Measurements from ENCODE around the gene ADGRB2.
A peak's percentile ranks its signal among the peaks of the same experiment; 100 is the strongest.
"Not testable (repeated sequence)": the region's sequence is repeated elsewhere in the genome, so short reads cannot be mapped to it uniquely, and the experiment has no call there.

ADGRB2 gene

GRCh38 chr1:31726715-31727114, 37.4 kb downstream of the ADGRB2 start:
- no peak for DNase-seq (ENCODE audit: low spot score)

- no peak for DNase-seq (ENCODE audit: low spot score)
Observed at GRCh38 chr1:31725777-31726535, 38.2 kb downstream of the ADGRB2 start.

GRCh38 chr1:31725134-31725533, 39.0 kb downstream of the ADGRB2 start:
- DNase-seq (ENCODE audit: low spot score), result no peak

- peak; percentile 71 for DNase-seq (ENCODE audit: low spot score)
Observed at GRCh38 chr1:31723828-31724359, 40.2 kb downstream of the ADGRB2 start.

GRCh38 chr1:31718327-31718897, 45.7 kb downstream of the ADGRB2 start:
- DNase-seq (ENCODE audit: low spot score), result no peak

GRCh38 chr1:31717341-31717740, 46.8 kb downstream of the ADGRB2 start:
- DNase-seq (ENCODE audit: low spot score), result no peak

GRCh38 chr1:31715873-31716220, 48.3 kb downstream of the ADGRB2 start:
- no peak for DNase-seq (ENCODE audit: low spot score)

GRCh38 chr1:31715087-31715872, 48.9 kb downstream of the ADGRB2 start:
- peak; percentile 88 for DNase-seq (ENCODE audit: low spot score)

GRCh38 chr1:31714442-31715086, 49.6 kb downstream of the ADGRB2 start:
- DNase-seq (ENCODE audit: low spot score), result peak; percentile 59

- no peak for DNase-seq (ENCODE audit: low spot score)
Observed at GRCh38 chr1:31712630-31713029, 51.5 kb downstream of the ADGRB2 start.

GRCh38 chr1:31712068-31712467, 52.1 kb downstream of the ADGRB2 start:
- DNase-seq (ENCODE audit: low spot score), result no peak

GRCh38 chr1:31708324-31708723, 55.8 kb downstream of the ADGRB2 start:
- no peak for DNase-seq (ENCODE audit: low spot score)

- DNase-seq (ENCODE audit: low spot score), result no peak
Observed at GRCh38 chr1:31707711-31708110, 56.4 kb downstream of the ADGRB2 start.

- DNase-seq (ENCODE audit: low spot score), result not testable (repeated sequence)
Observed at GRCh38 chr1:31707059-31707600, 57.0 kb downstream of the ADGRB2 start.

GRCh38 chr1:31706384-31707058, 57.6 kb downstream of the ADGRB2 start:
- no peak for DNase-seq (ENCODE audit: low spot score)

- DNase-seq (ENCODE audit: low spot score), result peak; percentile 55
Observed at GRCh38 chr1:31705080-31705866, 58.9 kb downstream of the ADGRB2 start.

GRCh38 chr1:31704271-31705079, 59.7 kb downstream of the ADGRB2 start:
- DNase-seq (ENCODE audit: low spot score), result no peak

- DNase-seq (ENCODE audit: low spot score), result peak; percentile 44
Observed at GRCh38 chr1:31703431-31704270, 60.5 kb downstream of the ADGRB2 start, which contains the start of gene COL16A1. Gene COL16A1 (minus strand): TSS chr1:31704017. CDS start chr1:31702193, 1,824 bp downstream.

Measured in HuH-7.5 (cell line).